Measurements from ENCODE around the gene WNK1.
"Not testable (repeated sequence)": the region's sequence is repeated elsewhere in the genome, so short reads cannot be mapped to it uniquely, and the experiment has no call there.

WNK1 gene

DNA sequence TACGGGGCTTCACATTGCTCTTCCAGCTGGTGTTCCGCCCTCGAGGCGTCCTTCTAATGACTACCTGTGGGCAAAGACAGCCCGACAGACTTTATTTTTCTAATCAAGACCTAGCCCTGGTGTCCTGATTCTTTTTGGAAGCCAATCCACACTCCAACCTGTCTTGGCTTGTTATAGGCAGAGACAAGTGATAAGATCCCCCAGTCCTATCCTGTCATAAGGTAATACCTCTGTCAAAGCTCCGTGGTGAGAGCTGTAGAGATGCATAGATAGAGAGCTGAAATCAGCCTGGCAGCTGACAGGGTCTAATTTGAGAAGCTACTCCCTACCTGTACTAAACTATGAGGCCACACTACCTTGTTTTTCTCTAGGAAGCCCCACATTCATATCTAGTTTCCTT, 11.5 kb upstream of the WNK1 start:
- no peak overlapping the region for H3K4me3 ChIP-seq (ENCODE audit: low read depth, low read length)

GRCh38 chr12:749751-750270, 2.6 kb upstream of the WNK1 start:
- H3K4me3 ChIP-seq (ENCODE audit: low read depth, low read length) = no peak overlapping the region

DNA sequence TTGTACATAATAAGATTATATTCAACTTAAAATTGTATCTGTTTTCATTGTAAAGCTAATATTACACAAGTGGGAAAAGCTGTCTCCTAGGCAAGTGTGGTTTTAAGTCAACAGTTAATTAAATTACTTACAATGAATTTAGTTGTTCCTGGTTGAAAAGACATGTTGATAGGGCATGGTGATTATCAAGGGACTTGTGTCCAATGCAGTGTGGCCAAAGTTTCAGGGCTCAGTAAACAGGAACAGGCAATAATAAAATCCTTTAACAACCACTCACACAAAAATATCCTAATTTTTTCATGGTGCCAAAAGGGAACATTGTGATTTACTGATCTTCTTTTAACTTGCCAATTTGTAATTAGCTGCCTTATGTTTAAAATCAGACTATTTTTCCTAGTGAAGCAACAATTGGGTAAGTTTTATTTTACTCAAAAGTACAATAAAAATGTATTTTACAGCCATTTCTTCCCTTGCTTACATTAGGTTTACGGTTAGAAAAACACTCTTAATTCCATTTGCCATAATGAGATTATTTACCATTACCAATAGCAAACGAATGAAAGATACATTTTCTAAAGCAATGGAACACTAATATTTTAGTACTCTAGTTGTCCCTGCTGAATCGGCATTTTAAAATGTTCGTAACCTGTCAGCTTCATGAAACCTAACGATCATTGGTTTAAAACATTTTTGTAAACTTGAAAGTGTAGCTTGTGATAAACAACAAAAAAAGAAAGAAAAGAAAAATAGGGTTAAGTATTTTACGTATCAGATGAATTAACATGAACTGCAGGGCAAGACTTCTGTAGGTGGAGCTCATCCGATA, 1.8 kb upstream of the WNK1 start:
- peak overlapping the region; percentile 14 for H3K4me3 ChIP-seq (ENCODE audit: low read depth, low read length)

DNA sequence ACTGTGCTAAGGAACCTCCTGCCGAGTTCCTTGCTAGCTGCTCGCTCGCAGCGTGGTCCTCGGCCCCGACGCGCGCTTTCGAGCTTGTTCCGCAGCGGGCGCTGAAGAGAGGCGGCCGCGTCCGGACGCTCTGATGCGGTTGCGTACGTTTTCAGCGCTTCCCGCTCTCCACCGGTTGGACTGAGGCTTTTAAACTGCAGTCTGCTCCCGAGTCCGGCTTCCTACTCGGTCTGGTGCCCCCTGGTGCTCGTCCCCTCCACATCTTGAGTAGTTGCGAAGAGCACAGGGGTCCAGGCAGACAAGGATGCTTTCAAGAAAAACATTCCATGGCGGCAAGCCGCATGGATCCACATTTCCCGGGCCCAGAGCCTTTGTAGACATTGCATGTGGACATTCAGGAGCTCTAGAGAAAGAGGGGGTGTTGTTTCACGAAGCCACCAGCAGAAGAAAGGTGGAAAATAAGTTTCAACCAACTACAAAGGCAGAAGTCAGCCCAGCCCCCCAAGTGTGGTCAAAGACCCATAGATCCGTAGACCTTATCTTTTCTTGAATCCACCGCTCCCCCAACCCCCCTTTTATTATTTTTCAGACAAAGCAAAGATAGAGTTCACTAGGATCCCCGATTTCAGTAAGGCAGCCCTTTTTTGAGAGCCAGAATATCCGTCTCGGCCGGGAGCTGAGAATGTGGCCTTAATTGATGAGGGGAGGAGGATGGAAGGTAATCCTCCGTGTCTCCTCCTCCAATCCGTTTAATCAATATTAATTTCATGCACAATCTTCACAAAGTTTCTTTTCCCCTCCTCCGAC, 984 bp upstream of the WNK1 start:
- H3K4me3 ChIP-seq (ENCODE audit: low read depth, low read length) = peak overlapping the region; percentile 35

DNA sequence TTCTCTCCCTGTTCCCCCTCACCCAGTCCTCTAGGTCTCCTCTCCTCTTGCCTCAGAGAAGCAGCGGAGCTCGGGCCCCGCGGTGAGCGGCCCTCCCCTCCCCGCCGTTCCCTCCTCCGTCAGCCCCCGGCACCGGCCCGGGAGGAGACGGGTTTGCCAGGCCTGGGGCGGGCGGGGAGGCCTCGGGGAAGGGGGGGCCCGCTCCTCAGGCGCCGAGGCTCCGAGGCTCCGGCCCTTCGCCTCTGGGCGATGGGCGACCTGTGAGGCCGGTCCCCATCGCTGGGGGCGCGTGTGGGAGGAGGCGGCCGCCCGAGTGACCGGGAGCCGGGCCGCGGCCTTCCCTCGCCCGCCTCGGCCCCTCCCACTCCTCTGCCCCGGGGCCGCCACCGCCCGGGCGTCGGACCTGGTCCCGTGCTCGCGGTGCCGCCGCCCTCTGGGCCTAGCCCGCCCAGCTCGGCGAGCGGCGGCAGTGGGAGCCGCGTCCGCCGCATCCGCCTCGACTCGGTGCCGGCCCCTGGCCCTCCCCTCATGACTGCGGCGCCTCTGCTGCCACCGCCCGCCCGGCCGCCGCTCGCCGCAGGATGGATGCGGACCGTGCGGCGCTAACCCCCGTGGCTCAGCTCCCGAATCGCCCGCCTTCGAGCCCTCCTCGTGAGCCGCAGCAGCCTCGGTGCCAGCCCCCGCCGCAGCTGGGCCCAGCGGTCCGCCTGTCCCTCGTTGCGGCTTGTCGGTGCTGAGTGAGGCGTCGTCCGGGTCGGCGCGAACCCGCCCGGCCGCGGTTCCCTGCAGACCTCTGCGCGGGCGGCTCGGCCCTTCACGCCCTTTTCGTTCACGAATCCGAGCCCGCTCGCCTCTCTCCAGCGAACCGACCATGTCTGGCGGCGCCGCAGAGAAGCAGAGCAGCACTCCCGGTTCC, 574 bp downstream of the WNK1 start:
- peak overlapping the region; percentile 75 for H3K4me3 ChIP-seq (ENCODE audit: low read depth, low read length)

GRCh38 chr12:753611-754472, 1.5 kb downstream of the WNK1 start:
- peak overlapping the region; percentile 75 for H3K4me3 ChIP-seq (ENCODE audit: low read depth, low read length)

DNA sequence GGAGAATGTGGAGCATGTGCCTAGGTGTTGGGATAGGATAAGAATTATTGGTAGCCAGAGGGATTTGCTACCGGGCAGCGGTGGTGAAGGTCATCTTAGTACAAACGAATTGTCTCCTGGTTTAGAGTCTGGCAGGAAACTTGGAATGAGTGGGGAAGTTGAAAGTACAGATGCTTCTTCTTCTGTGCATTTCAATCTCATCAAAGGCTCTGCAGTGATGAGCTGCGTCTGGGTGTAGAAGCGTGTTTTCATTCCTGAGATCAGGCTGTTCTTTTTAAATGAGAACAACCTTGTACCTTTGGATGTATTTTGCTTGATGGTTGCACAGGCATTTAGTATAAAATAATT, 2.1 kb downstream of the WNK1 start:
- H3K4me3 ChIP-seq (ENCODE audit: low read depth, low read length) = peak overlapping the region; percentile 75

DNA sequence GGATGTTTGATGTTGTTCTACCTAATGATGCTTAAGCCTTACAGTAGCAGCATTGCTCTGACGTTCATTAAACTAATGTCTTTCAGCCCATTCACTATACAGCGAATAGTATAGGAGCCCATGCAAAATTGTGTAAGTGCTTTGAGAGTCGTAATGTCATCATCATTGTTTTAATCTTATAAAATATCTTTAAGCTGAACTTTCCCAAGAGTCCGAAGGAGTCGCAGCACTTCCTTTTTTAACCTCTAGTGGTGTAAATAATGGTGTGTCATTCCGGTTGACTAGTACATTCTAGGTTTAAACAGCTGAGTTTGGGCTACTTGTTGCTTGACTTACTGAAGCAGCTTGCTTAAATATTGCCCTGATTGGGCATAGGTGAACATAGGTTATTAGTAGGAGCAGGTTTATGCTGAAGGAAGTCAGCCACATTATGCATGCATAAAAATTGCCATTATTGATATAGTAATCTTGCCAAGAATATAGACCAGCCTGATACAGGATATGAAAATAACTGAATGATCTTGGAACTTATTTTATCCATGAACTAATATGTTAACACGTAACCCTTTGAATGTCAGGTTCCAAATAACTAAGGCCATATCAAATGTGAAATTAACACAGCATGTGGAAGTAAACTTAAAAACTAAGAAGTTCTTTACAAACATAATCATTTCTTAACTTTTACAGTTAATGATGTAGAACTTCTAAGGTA, 2.6 kb downstream of the WNK1 start:
- peak overlapping the region; percentile 75 for H3K4me3 ChIP-seq (ENCODE audit: low read depth, low read length)

- no peak overlapping the region for H3K4me3 ChIP-seq (ENCODE audit: low read depth, low read length)
These were observed 7.2 kb downstream of the WNK1 start for GRCh38 chr12:759628-760027.

DNA sequence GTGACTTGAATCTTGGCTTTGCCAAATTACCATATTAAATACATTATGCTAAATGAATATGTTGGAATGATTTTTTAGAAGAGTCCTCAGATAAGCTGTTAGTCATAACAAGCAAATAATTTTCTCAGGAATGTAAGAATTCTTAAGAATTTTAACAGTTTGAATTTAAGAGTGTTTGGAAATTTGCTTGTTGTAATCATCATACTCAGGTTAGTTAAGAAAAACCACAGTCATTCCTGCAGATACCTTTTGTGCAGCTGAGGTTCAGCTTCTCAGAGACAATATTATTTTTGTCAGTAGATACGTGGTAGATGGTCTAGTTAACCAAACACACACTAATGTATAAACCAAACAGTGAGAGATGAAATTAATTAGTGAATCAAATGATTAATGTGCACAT, 8.9 kb downstream of the WNK1 start:
- H3K4me3 ChIP-seq (ENCODE audit: low read depth, low read length) = no peak overlapping the region

- H3K4me3 ChIP-seq (ENCODE audit: low read depth, low read length) = no peak overlapping the region
These were observed 13.5 kb downstream of the WNK1 start for GRCh38 chr12:765840-766239.

- no peak overlapping the region for H3K4me3 ChIP-seq (ENCODE audit: low read depth, low read length)
These were observed 16.1 kb downstream of the WNK1 start for GRCh38 chr12:768434-768833.

DNA sequence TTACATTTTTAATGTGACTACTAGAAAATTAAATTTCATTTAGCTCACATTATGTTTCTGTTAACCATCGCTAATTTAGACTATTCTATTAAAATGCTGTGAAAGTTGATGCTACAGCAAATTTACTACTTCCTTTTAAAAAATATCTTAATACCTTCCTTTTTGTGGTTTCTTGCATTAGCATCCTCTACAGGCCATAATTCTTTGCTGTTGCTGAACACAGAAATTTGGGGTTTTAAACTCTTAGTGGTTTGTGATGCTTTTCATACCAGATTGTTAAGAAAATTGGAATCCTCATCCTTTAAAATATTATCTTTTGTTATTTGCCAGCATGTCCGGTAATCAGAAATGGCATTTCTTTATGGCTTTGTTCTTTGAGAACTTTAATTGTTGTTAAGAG, 18.1 kb downstream of the WNK1 start:
- H3K4me3 ChIP-seq (ENCODE audit: low read depth, low read length) = no peak overlapping the region

DNA sequence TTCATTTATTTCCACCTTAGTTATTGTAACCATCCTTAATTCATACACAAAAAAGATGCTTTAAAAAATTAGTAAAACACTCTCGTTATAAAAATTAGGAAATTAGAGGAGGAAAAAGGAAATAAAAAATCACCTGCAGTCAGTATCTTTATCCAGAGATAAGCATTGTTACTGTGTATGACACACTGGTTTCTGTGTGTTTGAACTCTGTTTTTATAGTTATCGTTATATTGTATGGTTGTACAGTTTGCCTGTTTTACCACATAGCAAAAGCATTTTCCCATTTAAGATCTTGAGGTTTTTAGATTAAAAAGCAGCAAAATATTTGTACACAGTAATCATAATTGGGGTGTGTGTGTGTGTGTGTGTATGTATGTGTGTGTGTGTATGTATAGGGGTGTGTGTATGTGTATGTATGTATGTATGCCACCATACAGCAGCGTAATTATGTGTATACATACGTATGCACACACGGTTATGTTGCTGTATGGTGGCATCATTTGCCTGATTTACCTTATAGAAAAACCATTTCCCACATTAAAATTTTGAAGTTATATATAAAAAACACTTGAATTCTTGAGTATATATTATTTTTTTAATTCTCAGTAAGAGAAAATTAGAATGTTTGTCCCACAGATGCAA, 19.8 kb downstream of the WNK1 start:
- no peak overlapping the region for H3K4me3 ChIP-seq (ENCODE audit: low read depth, low read length)

DNA sequence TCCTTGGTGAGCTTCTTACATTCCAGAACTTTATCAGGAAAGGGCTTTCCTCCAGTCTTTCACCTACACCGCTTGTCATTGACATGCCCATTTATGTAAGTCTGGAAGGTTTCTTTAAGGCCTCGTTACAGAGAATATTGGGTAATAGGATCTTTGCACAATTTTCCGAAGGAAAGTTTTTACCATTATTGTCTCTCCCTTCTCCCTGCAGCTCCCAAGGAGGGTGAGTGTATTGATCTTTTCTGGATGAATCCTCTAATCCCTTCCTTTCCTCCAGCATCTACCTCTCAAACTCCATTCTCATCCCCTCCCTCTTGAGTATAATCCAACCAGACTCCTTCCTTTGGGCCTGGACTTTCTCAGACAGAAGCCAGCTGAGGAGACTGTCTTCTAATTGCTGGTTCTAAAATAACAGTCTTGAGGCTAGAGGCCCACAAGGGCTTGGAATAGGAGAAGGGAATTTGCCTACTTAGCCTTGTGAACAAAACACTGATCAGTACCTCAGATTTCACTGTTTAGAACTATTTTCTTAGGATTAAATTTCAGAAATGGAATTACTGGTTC, 21.8 kb downstream of the WNK1 start:
- no peak overlapping the region for H3K4me3 ChIP-seq (ENCODE audit: low read depth, low read length)

DNA sequence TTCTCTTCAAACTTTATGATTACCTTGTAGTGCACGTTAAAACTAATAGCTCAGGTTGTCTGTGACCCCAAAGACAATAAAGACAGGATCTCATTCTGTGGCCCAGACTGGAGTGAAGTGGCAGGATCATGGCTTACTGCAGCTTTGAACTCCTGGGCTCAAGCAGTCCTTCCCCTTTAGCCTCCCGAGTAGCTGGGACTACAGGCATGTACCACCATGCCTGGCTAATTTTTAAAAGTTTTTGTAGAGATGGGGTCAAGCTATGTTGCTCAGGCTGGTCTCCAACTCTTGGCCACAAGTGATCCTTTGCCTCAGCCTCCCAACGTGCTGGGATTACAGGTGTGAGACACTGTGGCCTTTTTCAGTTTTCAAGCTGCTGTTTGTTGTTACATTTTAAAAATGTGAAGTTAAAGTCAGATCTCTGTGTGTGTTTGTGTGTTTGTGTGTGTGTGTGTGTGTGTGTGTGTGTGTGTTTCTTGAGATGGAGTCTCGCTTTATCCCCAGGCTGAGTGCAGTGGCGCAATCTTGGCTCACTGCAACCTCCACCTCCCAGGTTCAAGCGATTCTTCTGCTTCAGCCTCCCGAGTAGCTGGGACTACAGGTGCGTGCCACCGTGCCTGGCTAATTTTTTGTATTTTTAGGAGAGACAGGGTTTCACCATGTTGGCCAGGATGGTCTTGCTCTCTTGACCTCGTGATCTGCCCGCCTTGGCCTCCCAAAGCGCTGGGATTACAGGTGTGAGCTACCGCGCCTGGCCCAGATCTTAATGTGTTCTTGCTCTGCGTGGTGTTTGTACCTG, 23.8 kb downstream of the WNK1 start:
- H3K4me3 ChIP-seq (ENCODE audit: low read depth, low read length) = not testable (repeated sequence)

DNA sequence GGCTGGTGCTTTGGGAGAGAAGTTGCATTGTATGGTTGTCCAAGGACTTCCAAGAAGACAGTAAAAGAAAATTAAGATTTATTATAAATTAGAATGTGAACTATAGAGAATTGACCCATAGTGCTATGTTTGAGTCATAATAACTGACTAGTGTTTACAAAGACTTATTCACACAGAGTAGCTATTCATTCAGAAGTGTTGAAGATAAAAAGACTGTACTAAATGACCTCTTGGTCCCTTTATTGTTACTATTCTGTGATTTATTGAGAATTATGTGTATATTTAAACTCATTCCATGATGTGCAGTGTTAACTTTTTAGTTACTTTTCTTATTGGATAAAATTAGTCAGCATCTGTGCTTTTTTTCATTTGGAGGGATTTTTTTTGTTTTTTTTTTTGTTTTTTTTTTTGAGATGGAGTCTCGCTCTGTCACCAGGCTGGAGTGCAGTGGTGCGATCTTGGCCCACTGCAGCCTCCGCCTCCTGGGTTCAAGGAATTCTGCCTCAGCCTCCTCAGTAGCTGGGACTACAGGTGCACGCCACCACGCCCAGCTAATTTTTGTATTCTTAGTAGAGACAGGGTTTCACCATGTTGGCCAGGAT, 24.5 kb downstream of the WNK1 start:
- H3K4me3 ChIP-seq (ENCODE audit: low read depth, low read length) = not testable (repeated sequence)
